Effector memory CD4-positive, alpha-beta T cell (primary cell): ENCODE data around the gene EPHB1.

Experiments used
- DNase-seq, 3 donors: peaks; one replicate each; pipeline ENCODE4 v3.0.0-alpha.2; 2020
- H3K27ac ChIP-seq: 2 replicates; pipeline ENCODE4 v1.7.0; 2013; ENCODE audit warnings: mild to moderate bottlenecking, low read length, moderate library complexity; ENCODE audit not compliant: insufficient read depth, poor library complexity, severe bottlenecking
- H3K27me3 ChIP-seq: replicated peaks from 2 replicates; pipeline ENCODE4 v1.7.0; 2013; ENCODE audit warnings: mild to moderate bottlenecking, low read length; ENCODE audit not compliant: insufficient read depth, control insufficient read depth, poor library complexity, severe bottlenecking
- H3K36me3 ChIP-seq: 2 replicates; pipeline ENCODE4 v1.7.0; 2013; ENCODE audit warnings: mild to moderate bottlenecking, low read length, moderate library complexity; ENCODE audit not compliant: control insufficient read depth, insufficient read depth
- H3K4me1 ChIP-seq: 2 replicates; pipeline ENCODE4 v1.7.0; 2013; ENCODE audit warnings: low read length, mild to moderate bottlenecking; ENCODE audit not compliant: control insufficient read depth, insufficient read depth, poor library complexity, severe bottlenecking
- H3K4me3 ChIP-seq: 2 replicates; pipeline ENCODE4 v1.7.0; 2013; ENCODE audit warnings: low read length, low read depth, mild to moderate bottlenecking; ENCODE audit not compliant: insufficient read depth, poor library complexity, severe bottlenecking
- H3K9me3 ChIP-seq: 2 replicates; pipeline ENCODE4 v1.7.0; 2013; ENCODE audit warnings: mild to moderate bottlenecking, low read length, moderate library complexity; ENCODE audit not compliant: control insufficient read depth

The EPHB1 gene

GRCh38 chr3:135143474-135143873, 348.4 kb downstream of the EPHB1 start:
- H3K36me3 ChIP-seq = no peaks in the 10 kb centered on the region
- H3K27me3 ChIP-seq = no peaks in the 10 kb centered on the region
- no peaks in the 10 kb centered on the region for H3K9me3 ChIP-seq
- no peaks in the 10 kb centered on the region for H3K4me1 ChIP-seq
- H3K4me3 ChIP-seq = no peak overlapping the region
- H3K27ac ChIP-seq = no peak overlapping the region
- no peak for DNase-seq

GRCh38 chr3:135145581-135145980, 350.5 kb downstream of the EPHB1 start:
- Histone ChIP-seq H3K27ac (no peak overlapping the region), H3K27me3 (no peaks in the 10 kb centered on the region), H3K36me3 (no peaks in the 10 kb centered on the region), H3K4me3 (no peak overlapping the region), H3K9me3 (no peaks in the 10 kb centered on the region), H3K4me1 (no peaks in the 10 kb centered on the region)
- no peak for DNase-seq

DNA sequence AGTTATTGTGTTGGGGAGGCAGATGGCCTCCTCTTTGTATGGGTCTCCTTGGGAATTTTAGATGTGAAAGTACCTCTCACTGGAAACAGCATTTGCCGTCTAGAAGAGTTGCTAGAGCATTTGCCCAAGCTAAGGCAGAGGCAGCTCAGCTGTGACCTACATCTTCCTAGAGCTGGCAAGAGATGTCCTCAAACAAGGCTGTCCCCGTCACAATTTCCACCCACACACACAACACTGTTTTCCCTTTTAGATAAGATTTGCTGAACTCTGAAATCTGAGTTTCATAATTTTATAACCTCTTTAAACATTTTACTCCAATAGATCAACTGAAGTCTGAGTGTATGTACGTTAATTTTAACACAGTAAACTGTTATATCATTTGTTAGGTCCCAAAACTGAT, 352.6 kb downstream of the EPHB1 start:
- no peaks in the 10 kb centered on the region for H3K36me3 ChIP-seq
- no peak overlapping the region for H3K4me3 ChIP-seq
- no peak overlapping the region for H3K27ac ChIP-seq
- DNase-seq = no peak
- H3K9me3 ChIP-seq = no peaks in the 10 kb centered on the region
- H3K4me1 ChIP-seq = no peaks in the 10 kb centered on the region
- H3K27me3 ChIP-seq = no peaks in the 10 kb centered on the region

GRCh38 chr3:135148398-135149020, 353.4 kb downstream of the EPHB1 start:
- no peak for DNase-seq
- Histone ChIP-seq H3K9me3 (no peaks in the 10 kb centered on the region), H3K27me3 (no peaks in the 10 kb centered on the region), H3K36me3 (no peaks in the 10 kb centered on the region), H3K4me1 (no peaks in the 10 kb centered on the region), H3K27ac (no peak overlapping the region), H3K4me3 (no peak overlapping the region)

DNA sequence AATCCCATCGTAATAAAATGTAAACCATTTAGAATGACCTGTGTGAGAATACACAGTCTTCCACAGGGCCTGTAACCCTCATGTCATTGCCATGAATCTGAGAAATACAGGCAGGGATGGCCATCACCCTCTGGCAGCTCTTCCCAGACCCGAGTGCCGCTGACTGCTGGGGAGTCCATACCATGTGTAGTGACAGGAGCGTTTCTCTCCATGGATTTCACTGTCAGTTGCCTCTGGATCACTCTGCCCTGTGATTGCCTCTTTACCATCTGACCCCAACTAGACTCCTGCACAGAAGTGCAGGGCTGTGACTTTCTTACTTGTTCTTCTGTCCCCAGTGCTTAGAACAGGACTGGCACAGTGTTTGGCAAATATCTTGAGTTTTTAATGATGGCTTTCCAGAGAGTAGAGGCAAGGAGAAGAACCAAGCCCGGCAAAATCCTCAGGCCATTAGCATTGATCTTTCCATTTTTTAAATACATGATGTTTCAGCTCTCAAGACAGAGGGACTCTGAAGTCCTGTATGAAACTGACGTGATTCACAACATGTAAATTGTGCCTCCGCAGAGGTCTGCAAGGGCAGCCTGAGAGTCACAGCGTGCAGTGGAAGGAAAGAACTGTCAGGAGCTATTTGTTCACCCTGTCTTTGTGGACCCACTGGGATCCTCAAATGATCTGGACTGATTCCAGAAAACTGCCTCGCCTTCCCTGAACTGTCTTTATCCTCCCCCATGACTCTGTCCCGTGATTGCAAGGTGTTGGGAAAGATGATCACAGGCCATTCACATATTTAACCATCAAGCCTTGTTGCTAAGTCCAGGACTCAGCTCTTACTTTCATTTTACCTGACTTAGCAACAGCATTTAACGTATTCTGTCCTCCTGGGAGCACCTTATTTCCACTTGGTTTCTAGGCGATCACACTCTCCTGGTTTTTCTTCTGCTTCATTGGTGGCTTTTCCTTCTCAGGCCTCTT, 354.9 kb downstream of the EPHB1 start:
- Histone ChIP-seq H3K4me1 (no peaks in the 10 kb centered on the region), H3K9me3 (no peaks in the 10 kb centered on the region), H3K4me3 (no peak overlapping the region), H3K36me3 (no peaks in the 10 kb centered on the region), H3K27me3 (no peaks in the 10 kb centered on the region), H3K27ac (no peak overlapping the region)
- no peak for DNase-seq

GRCh38 chr3:135154186-135154585, 359.1 kb downstream of the EPHB1 start:
- Histone ChIP-seq H3K27ac (no peak overlapping the region), H3K4me1 (no peaks in the 10 kb centered on the region), H3K4me3 (no peak overlapping the region), H3K27me3 (no peaks in the 10 kb centered on the region), H3K36me3 (no peaks in the 10 kb centered on the region), H3K9me3 (no peaks in the 10 kb centered on the region)
- DNase-seq = no peak

- no peak overlapping the region for H3K4me3 ChIP-seq
- H3K27ac ChIP-seq = no peak overlapping the region
- no peak for DNase-seq
- no peaks in the 10 kb centered on the region for H3K27me3 ChIP-seq
- no peaks in the 10 kb centered on the region for H3K9me3 ChIP-seq
- no peaks in the 10 kb centered on the region for H3K4me1 ChIP-seq
- no peaks in the 10 kb centered on the region for H3K36me3 ChIP-seq
These were observed 360.2 kb downstream of the EPHB1 start for GRCh38 chr3:135155228-135155627.

GRCh38 chr3:135155791-135156190, 360.7 kb downstream of the EPHB1 start:
- H3K27me3 ChIP-seq = no peaks in the 10 kb centered on the region
- H3K36me3 ChIP-seq = no peaks in the 10 kb centered on the region
- H3K27ac ChIP-seq = no peak overlapping the region
- H3K4me1 ChIP-seq = no peaks in the 10 kb centered on the region
- H3K4me3 ChIP-seq = no peak overlapping the region
- no peaks in the 10 kb centered on the region for H3K9me3 ChIP-seq
- no peak for DNase-seq

DNA sequence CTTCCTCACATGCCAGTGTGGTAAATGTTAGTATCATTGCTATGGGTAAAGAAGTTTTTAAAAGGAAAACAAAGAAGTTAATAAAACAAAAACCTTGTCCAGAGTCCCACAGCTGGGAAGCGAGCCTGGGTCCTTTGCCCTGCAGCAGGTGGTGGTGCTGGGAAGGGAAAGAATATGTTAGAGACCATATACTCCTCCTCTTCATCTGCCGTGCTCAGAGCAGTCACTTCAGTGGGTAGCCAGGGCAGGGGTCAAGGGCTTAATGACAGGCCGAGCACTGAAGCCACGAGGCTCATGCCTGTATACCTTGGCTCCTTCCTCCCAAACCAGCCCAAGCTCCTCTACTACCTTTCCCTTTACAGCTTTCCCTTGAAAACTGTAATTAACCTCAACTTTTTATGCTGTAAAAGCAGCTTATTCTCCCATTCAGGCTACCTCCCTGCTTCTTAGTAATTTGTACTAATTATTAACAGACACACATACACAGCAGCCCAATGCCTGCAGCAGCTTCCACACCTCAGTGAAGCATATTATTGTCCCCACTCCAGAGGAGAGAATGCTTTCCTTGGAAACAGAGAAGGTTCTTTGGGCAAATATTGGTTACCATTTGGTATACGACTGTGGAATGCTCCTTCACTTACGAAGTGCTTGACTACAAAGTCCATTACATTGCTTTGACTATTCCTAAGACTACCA, 362.1 kb downstream of the EPHB1 start:
- Histone ChIP-seq H3K27ac (no peak overlapping the region), H3K27me3 (no peaks in the 10 kb centered on the region), H3K4me1 (no peaks in the 10 kb centered on the region), H3K4me3 (no peak overlapping the region), H3K36me3 (no peaks in the 10 kb centered on the region), H3K9me3 (no peaks in the 10 kb centered on the region)
- no peak for DNase-seq

DNA sequence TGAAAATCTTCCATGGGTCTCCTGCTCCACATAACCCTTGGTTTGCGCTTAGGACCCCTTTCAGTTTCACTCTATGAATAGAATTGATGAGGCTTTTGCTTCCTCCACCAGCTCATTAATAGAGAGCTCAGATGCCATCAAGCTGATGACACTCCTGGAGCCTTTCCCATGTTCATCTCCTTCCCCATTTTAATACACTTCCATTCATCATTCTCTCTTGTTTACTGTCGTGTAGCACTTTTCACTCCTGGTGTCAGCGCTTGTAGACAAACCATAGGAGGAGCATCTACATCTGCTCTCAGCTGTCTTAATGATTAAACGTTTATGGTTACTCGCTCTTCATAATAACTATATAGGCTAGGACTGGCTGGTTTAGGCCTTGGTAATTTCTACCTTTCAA, 363.5 kb downstream of the EPHB1 start:
- Histone ChIP-seq H3K4me3 (no peak overlapping the region), H3K4me1 (no peaks in the 10 kb centered on the region), H3K27ac (no peak overlapping the region), H3K36me3 (no peaks in the 10 kb centered on the region), H3K27me3 (no peaks in the 10 kb centered on the region), H3K9me3 (no peaks in the 10 kb centered on the region)
- DNase-seq = no peak
